ENCODE measurements around the gene WBP11.

WBP11 gene

DNA sequence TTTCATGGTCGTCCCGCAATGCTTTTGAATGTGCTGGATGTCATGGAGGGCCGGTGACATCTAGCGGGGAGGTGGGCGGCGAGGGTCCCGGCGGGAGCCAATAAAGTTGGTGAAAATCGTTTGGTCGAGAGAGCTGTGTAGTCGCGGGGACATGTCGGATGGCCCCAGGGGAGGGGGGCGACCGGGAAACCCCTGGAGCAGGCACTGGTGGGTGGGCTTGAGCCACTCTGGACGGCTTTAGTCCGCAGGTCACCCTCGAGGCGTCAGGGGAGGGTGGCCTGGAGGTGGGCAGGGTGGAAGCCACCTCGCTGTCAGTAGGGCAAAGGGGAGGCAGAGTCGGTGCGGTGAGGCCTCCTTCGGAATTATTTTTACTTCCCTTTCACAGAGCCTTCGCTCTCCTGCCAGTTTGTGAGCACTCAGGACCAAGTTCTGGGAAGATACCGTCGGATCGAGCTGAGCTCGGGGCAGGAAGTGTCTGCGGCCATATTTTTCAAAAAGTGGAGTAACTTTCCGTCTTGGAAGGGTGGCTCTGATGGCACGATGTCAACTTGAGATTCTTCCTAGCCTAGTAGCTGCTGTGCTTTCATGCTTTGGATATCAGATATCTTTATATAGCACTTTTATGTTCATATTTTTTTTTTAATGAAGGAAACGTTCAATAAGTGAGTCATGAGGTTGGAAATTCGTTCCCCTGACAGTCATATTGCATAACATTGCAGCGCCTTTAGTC is 28.2 kb downstream of the WBP11 start:
- 0% methylated on average over 19 of the region's 34 CpGs for WGBS (ENCODE audit: insufficient coverage)
- Histone ChIP-seq H3K27ac (ENCODE audit: insufficient read depth in 1 of 2, low read depth in 1 of 2, low read length in 2 of 2, poor library complexity in 1 of 2, severe bottlenecking in 2 of 2) (peak overlapping the region; percentile 58 to 80), H3K4me1 (ENCODE audit: control extremely low read depth in 1 of 4, control insufficient read depth in 4 of 4, insufficient read depth in 4 of 4, low read length in 3 of 4) (peaks cover 17 to 47% (median 33%) of the 10 kb centered on the region in 4 experiments), H3K27me3 (replicated peaks in 2 of 5; ENCODE audit: control insufficient read depth in 4 of 5, insufficient read depth in 5 of 5, low read length in 4 of 5) (no peaks in the 10 kb centered on the region), H3K36me3 (ENCODE audit: control insufficient read depth in 4 of 4, insufficient read depth in 4 of 4, low read length in 3 of 4) (no peaks in the 10 kb centered on the region), H3K4me3 (ENCODE audit: control insufficient read depth in 1 of 7, extremely low read depth in 1 of 7, insufficient read depth in 4 of 7, low read depth in 2 of 7, low read length in 6 of 7) (peak overlapping the region; percentile 78 to 95 (median 90)), H3K9me3 (ENCODE audit: control extremely low read depth in 1 of 5, control insufficient read depth in 4 of 5, insufficient read depth in 2 of 5, low read depth in 1 of 5, low read length in 4 of 5) (no peaks in the 10 kb centered on the region)
- peak; percentile 35 to 69 (median 61) for DNase-seq
- CTCF ChIA-PET: interaction anchor here (1.0 to 8.6 kb wide), 12 partner anchors 10 to 232 kb away, joined by 3 to 64 read pairs (median 4); partner anchors contain the start of genes C12orf60, ERP27 and WBP11
- POLR2A ChIA-PET: interaction anchor here (1.0 kb wide), 1 partner anchor 9 kb away, joined by 3 read pairs; no protein-coding TSS in a partner anchor

DNA sequence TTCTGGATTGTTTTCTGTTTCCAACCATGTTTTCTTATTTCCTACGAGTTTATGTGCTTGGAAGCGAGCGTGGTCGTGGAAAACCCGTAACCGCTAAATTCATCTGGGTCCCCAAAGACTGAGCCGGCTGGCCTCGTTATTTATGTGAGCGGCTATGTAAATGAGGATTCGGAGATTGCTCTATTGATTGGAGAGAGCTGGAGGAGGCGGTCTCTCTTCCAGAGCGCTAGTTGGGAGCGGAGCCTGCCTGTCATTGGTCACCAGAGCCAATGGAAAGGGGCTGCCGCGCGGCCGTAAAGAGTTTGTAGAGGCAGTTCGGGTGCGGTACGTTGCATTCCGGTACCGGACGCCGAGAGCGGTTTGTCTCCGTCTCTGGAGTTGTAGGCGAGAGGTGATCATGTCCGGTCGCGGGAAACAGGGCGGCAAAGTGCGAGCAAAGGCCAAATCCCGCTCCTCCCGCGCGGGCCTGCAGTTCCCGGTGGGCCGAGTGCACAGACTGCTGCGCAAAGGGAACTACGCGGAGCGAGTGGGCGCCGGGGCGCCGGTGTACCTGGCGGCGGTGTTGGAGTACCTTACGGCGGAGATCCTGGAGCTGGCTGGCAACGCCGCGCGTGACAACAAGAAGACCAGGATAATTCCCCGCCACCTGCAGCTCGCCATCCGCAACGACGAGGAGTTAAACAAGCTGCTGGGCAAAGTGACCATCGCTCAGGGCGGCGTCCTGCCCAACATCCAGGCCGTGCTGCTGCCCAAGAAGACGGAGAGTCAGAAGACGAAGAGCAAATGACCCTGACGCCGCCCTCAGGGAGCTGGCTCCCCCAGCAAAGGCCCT is 29.0 kb downstream of the WBP11 start:
- no peaks in the 10 kb centered on the region for H3K27me3 ChIP-seq (replicated peaks in 2 of 5; ENCODE audit: control insufficient read depth in 4 of 5, insufficient read depth in 5 of 5, low read length in 4 of 5)
- H3K36me3 ChIP-seq (ENCODE audit: control insufficient read depth in 4 of 4, insufficient read depth in 4 of 4, low read length in 3 of 4): no peaks in the 10 kb centered on the region
- peak overlapping the region; percentile 78 to 95 (median 90) for H3K4me3 ChIP-seq (ENCODE audit: control insufficient read depth in 1 of 7, extremely low read depth in 1 of 7, insufficient read depth in 4 of 7, low read depth in 2 of 7, low read length in 6 of 7)
- no peaks in the 10 kb centered on the region for H3K9me3 ChIP-seq (ENCODE audit: control extremely low read depth in 1 of 5, control insufficient read depth in 4 of 5, insufficient read depth in 2 of 5, low read depth in 1 of 5, low read length in 4 of 5)
- ChIA-PET POLR2A (interaction anchor here (1.0 to 1.2 kb wide), 2 partner anchors 10 to 113 kb away, joined by 3 read pairs; no protein-coding TSS in a partner anchor), CTCF (interaction anchor here (1.0 to 8.6 kb wide), 6 partner anchors 14 to 74 kb away, joined by 3 to 64 read pairs (median 3); partner anchors contain the start of genes C12orf60 and WBP11)
- H3K4me1 ChIP-seq (ENCODE audit: control extremely low read depth in 1 of 4, control insufficient read depth in 4 of 4, insufficient read depth in 4 of 4, low read length in 3 of 4): peaks cover 17 to 55% (median 37%) of the 10 kb centered on the region in 4 experiments
- DNase-seq: peak; percentile 95 to 97 (median 97)
- WGBS (ENCODE audit: insufficient coverage): 0% methylated on average over 52 of the region's 67 CpGs
- peak overlapping the region; percentile 58 to 80 for H3K27ac ChIP-seq (ENCODE audit: insufficient read depth in 1 of 2, low read depth in 1 of 2, low read length in 2 of 2, poor library complexity in 1 of 2, severe bottlenecking in 2 of 2)

DNA sequence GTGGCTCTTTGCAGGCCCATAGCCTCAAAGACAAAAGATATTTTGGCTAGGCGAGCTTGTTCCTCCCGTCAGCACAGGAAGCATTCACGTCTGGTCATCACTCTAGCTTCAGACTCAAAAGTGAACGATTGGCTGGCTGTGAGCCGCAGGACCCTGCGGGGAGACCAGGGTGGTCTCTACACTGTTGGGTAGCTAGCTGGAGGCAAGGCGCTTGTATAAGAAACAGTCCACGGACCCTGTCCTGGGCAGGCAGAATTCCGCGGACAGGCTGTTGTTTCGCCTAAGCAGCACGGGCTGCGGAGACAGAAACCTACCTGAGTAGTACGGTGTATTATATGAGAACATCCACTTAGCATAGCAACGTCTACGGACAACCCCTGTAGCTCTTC is 29.6 kb downstream of the WBP11 start:
- Histone ChIP-seq H3K36me3 (ENCODE audit: control insufficient read depth in 4 of 4, insufficient read depth in 4 of 4, low read length in 3 of 4) (no peaks in the 10 kb centered on the region), H3K9me3 (ENCODE audit: control extremely low read depth in 1 of 5, control insufficient read depth in 4 of 5, insufficient read depth in 2 of 5, low read depth in 1 of 5, low read length in 4 of 5) (no peaks in the 10 kb centered on the region), H3K4me1 (ENCODE audit: control extremely low read depth in 1 of 4, control insufficient read depth in 4 of 4, insufficient read depth in 4 of 4, low read length in 3 of 4) (peaks cover 17 to 61% (median 41%) of the 10 kb centered on the region in 4 experiments), H3K27ac (ENCODE audit: insufficient read depth in 1 of 2, low read depth in 1 of 2, low read length in 2 of 2, poor library complexity in 1 of 2, severe bottlenecking in 2 of 2) (no peak overlapping the region), H3K4me3 (ENCODE audit: control insufficient read depth in 1 of 7, extremely low read depth in 1 of 7, insufficient read depth in 4 of 7, low read depth in 2 of 7, low read length in 6 of 7) (peak overlapping the region; percentile 78 to 95 (median 90)), H3K27me3 (replicated peaks in 2 of 5; ENCODE audit: control insufficient read depth in 4 of 5, insufficient read depth in 5 of 5, low read length in 4 of 5) (no peaks in the 10 kb centered on the region)
- POLR2A ChIA-PET: interaction anchor here (1.2 kb wide), 1 partner anchor 114 kb away, joined by 3 read pairs; no protein-coding TSS in a partner anchor
- CTCF ChIA-PET: interaction anchor here (1.1 to 8.6 kb wide), 5 partner anchors 10 to 75 kb away, joined by 3 to 64 read pairs (median 3); partner anchors contain the start of genes C12orf60 and WBP11
- DNase-seq: peak in 1 of 3 donors; percentile 7
- 18% methylated on average over 12 of the region's 16 CpGs for WGBS (ENCODE audit: insufficient coverage)

DNA sequence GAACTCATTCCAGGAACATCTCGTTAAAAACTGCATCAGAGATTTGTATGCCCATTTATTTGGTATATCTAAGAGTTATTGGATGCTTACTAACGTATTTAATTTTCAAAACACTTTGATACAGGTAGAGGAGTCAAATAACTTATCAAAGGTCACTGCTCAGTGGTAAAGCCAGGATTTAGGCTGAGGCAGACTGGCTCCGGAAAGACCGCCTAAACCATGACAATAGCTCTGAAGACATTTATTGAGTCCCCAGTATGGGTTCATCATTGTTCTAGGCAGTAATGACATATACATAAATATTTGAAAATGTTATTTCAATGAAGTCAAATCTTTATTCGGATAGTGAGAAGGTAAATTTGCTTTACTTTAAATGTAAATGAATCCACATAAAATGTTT is 30.3 kb downstream of the WBP11 start:
- POLR2A ChIA-PET: interaction anchor here (1.2 kb wide), 1 partner anchor 114 kb away, joined by 3 read pairs; no protein-coding TSS in a partner anchor
- DNase-seq: no peak
- no peaks in the 10 kb centered on the region for H3K36me3 ChIP-seq (ENCODE audit: control insufficient read depth in 4 of 4, insufficient read depth in 4 of 4, low read length in 3 of 4)
- CTCF ChIA-PET: interaction anchor here (0.6 to 8.6 kb wide), 6 partner anchors 9 to 75 kb away, joined by 3 to 64 read pairs (median 3); partner anchors contain the start of genes C12orf60 and WBP11
- H3K4me1 ChIP-seq (ENCODE audit: control extremely low read depth in 1 of 4, control insufficient read depth in 4 of 4, insufficient read depth in 4 of 4, low read length in 3 of 4): peaks cover 17 to 61% (median 43%) of the 10 kb centered on the region in 4 experiments
- no peaks in the 10 kb centered on the region for H3K9me3 ChIP-seq (ENCODE audit: control extremely low read depth in 1 of 5, control insufficient read depth in 4 of 5, insufficient read depth in 2 of 5, low read depth in 1 of 5, low read length in 4 of 5)
- no peak overlapping the region for H3K27ac ChIP-seq (ENCODE audit: insufficient read depth in 1 of 2, low read depth in 1 of 2, low read length in 2 of 2, poor library complexity in 1 of 2, severe bottlenecking in 2 of 2)
- peak overlapping the region in 3 of 7 experiments; percentile 89 to 95 (median 90) for H3K4me3 ChIP-seq (ENCODE audit: control insufficient read depth in 1 of 7, extremely low read depth in 1 of 7, insufficient read depth in 4 of 7, low read depth in 2 of 7, low read length in 6 of 7)
- no CpG with 5 or more reads among the region's 5 CpGs for WGBS (ENCODE audit: insufficient coverage)
- H3K27me3 ChIP-seq (replicated peaks in 2 of 5; ENCODE audit: control insufficient read depth in 4 of 5, insufficient read depth in 5 of 5, low read length in 4 of 5): no peaks in the 10 kb centered on the region

DNA sequence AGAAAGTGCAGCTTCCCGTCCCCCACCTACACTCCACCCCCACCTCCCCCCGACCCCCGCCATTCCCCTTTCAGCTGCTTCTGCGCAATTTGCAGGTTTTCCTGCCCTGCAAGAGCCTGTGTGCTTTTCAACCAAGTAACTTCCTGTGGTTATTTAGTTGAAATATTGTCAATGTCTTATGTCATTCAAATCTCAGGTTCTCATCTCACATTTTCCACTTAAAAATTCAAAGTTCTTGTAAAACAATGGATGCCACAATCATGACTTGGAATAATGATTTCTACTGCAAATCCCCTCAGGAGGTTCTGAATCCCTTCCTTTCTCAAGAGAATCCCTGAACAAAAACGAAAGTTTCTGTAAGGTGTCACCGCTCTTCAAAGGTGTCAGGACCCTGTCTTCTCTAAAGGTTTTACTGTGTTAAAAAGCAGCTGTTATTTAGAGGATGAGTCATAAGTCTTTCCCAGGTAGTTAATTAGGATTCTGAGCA is 31.6 kb downstream of the WBP11 start:
- Histone ChIP-seq H3K36me3 (ENCODE audit: control insufficient read depth in 4 of 4, insufficient read depth in 4 of 4, low read length in 3 of 4) (peaks cover 0 to 5% (median 1%) of the 10 kb centered on the region in 4 experiments), H3K27ac (ENCODE audit: insufficient read depth in 1 of 2, low read depth in 1 of 2, low read length in 2 of 2, poor library complexity in 1 of 2, severe bottlenecking in 2 of 2) (peak overlapping the region in 1 of 2 experiments; percentile 83), H3K4me1 (ENCODE audit: control extremely low read depth in 1 of 4, control insufficient read depth in 4 of 4, insufficient read depth in 4 of 4, low read length in 3 of 4) (peaks cover 17 to 61% (median 43%) of the 10 kb centered on the region in 4 experiments), H3K9me3 (ENCODE audit: control extremely low read depth in 1 of 5, control insufficient read depth in 4 of 5, insufficient read depth in 2 of 5, low read depth in 1 of 5, low read length in 4 of 5) (no peaks in the 10 kb centered on the region), H3K27me3 (replicated peaks in 2 of 5; ENCODE audit: control insufficient read depth in 4 of 5, insufficient read depth in 5 of 5, low read length in 4 of 5) (no peaks in the 10 kb centered on the region), H3K4me3 (ENCODE audit: control insufficient read depth in 1 of 7, extremely low read depth in 1 of 7, insufficient read depth in 4 of 7, low read depth in 2 of 7, low read length in 6 of 7) (peak overlapping the region in 6 of 7 experiments; percentile 40 to 97 (median 84))
- ChIA-PET POLR2A (interaction anchor here (0.8 to 1.0 kb wide), 3 partner anchors 10 to 184 kb away, joined by 3 to 4 read pairs (median 3); no protein-coding TSS in a partner anchor), CTCF (interaction anchor here (1.0 to 8.6 kb wide), 10 partner anchors 12 to 534 kb away, joined by 3 to 64 read pairs (median 4); partner anchors contain the start of genes C12orf60, RERG and WBP11)
- 50% methylated on average over 1 of the region's 6 CpGs for WGBS (ENCODE audit: insufficient coverage)
- DNase-seq: peak; percentile 28 to 54 (median 53)
